Spleen (tissue), 7 donors: ENCODE data around the gene SH3BGRL3.

Experiments used
- CTCF ChIP-seq, 11 experiments: fragments of 200-600 bp in 7 of 11; fragments of 450-650 bp in 4 of 11; sonication (generic) in 4 of 11; IDR thresholded peaks in 8 of 11; conservative IDR thresholded peaks in 3 of 11; 1 replicate in 7 of 11; 2 replicates in 4 of 11; pipeline versions ENCODE4 v1.4.0 to v1.8.0; 2016 to 2021; ENCODE audit warnings: antibody characterized with exemption in 11 of 11, inconsistent platforms in 4 of 11, mild to moderate bottlenecking in 1 of 11
- POLR2A ChIP-seq, 3 donors: fragments of 450-650 bp; IDR thresholded peaks; one replicate each; pipeline ENCODE4 v1.5.1; 2017; ENCODE audit warnings: antibody characterized with exemption in 3 of 3, mild to moderate bottlenecking in 1 of 3
- donor health status: DM: no; HTN: no; CAD: no; lungs with moderate emphysema.
- donor health status: DM: no; HTN: no; CAD: no.
- donor health status: DM: no; HTN: no; CAD: no.

DNA sequence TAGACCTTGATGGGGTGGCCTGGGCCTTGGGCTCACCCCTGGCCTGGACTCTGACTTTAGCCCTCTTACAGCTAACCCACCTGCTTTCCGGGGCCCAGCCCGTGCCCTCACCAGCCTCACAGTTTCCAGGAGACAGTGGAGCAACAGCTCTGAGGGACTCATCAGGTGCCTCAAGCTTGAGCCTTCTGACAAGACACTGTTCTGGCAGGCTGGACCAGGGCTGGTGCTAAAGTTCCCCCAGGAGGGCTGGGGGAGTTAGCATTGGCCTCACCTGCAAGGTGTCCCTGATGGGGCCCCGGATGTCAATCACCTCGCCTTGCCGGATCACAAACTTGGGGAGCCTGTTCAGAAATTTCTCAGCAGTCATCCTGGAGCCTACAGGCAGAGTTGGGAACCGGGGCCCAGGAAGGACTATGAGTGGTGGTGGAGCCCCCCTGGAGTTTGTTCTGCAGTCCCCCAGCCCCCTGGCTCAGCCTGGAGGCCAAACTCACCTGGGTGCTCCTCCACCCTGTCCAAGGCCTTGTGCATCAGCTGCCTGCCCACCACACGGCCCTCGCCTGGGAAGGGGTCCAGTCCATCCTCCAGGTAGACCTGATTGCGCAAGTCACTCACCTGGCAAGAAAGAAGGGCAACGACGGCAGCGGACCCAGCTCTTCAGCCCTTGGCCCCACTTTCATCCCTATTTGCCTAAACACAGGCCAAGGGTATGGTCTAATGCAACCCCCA, 4.1 kb downstream of the SH3BGRL3 start:
- TF ChIP-seq CTCF (IDR thresholded peaks at IDR 0.05 in 8 of 11, conservative IDR thresholded peaks at IDR 0.05 in 3 of 11) (no peak), POLR2A (IDR thresholded peaks at IDR 0.05) (no peak)
